K562 (cell line): ENCODE data around the gene TOR1AIP2. TPM values are rescaled to one million over a fixed set of nuclear protein-coding genes. Genes with fewer than 3 reads are reported as not detected.

Source experiments
- BHLHE40 ChIP-seq: IDR thresholded peaks from 2 replicates; pipeline ENCODE4 v1.6.1; 2011; ENCODE audit warnings: low read length, improper control_type of control experiment
- BMI1 ChIP-seq: fragments of 150-350 bp; IDR thresholded peaks from 2 replicates; pipeline ENCODE4 v1.6.1; 2014; ENCODE audit warnings: low read length
- CBFA2T3 ChIP-seq: fragments of 450-650 bp; IDR thresholded peaks from 2 replicates; pipeline ENCODE4 v1.6.1; 2017
- CREB1 ChIP-seq, 2 experiments: sonication (generic) in 1 of 2; formaldehyde crosslinking in 1 of 2; IDR thresholded peaks; 2 replicates each; pipeline versions ENCODE4 v1.6.1 to v1.8.0; 2012 to 2022; ENCODE audit warnings: inconsistent platforms in 1 of 2, mild to moderate bottlenecking in 1 of 2, missing genetic modification reagents in 1 of 2, moderate library complexity in 1 of 2
- CSDE1 ChIP-seq, 2 experiments: fragments of 450-650 bp; IDR thresholded peaks; 2 replicates each; pipeline ENCODE4 v1.6.1; 2016; ENCODE audit warnings: mild to moderate bottlenecking in 1 of 2
- JUND ChIP-seq, 2 experiments: IDR thresholded peaks; 2 replicates in 1 of 2; 3 replicates in 1 of 2; pipeline ENCODE4 v1.6.1; 2011; ENCODE audit warnings: borderline replicate concordance in 2 of 2, low read depth in 2 of 2, low read length in 2 of 2, improper control_type of control experiment in 1 of 2, missing biosample characterization in 1 of 2, missing genetic modification characterization in 1 of 2, missing genetic modification reagents in 1 of 2
- KDM1A ChIP-seq, 2 experiments: fragments of 450-650 bp; IDR thresholded peaks; 2 replicates each; pipeline ENCODE4 v1.6.1; 2016; ENCODE audit warnings: mild to moderate bottlenecking in 2 of 2
- KDM5B ChIP-seq: fragments of 200-600 bp; sonication (generic); IDR thresholded peaks from 2 replicates; pipeline ENCODE4 v1.6.1; 2012; ENCODE audit warnings: low read depth, mild to moderate bottlenecking, moderate library complexity, low read length, control low read depth, inconsistent platforms; ENCODE audit not compliant: insufficient replicate concordance
- NFE2 ChIP-seq: IDR thresholded peaks from 2 replicates; pipeline ENCODE4 v1.6.1; 2014; ENCODE audit warnings: antibody characterized with exemption, low read depth
- SAP30 ChIP-seq: fragments of 200-600 bp; sonication (generic); IDR thresholded peaks from 2 replicates; pipeline ENCODE4 v1.6.1; 2012; ENCODE audit warnings: borderline replicate concordance, low read depth, mild to moderate bottlenecking, moderate library complexity, low read length, control low read depth, inconsistent platforms; ENCODE audit not compliant: insufficient read depth, poor library complexity, severe bottlenecking
- SMC3 ChIP-seq: conservative IDR thresholded peaks from 2 replicates; pipeline ENCODE4 v1.6.1; 2011; ENCODE audit warnings: low read depth, low read length, improper control_type of control experiment; ENCODE audit not compliant: insufficient read depth
- TBP ChIP-seq: optimal IDR thresholded peaks from 2 replicates; pipeline ENCODE3; 2011; ENCODE audit warnings: low read depth, low read length, improper control_type of control experiment
- ZNF146 ChIP-seq: IDR thresholded peaks from one replicate; pipeline ENCODE4 v1.6.1; 2018; ENCODE audit warnings: missing compliant biosample characterization; ENCODE audit not compliant: unreplicated experiment
- ZNF274 ChIP-seq: IDR thresholded peaks from 2 replicates; pipeline ENCODE4 v1.6.1; 2011; ENCODE audit warnings: low read depth, mild to moderate bottlenecking, low read length, moderate library complexity, borderline replicate concordance
- ZNF668 ChIP-seq: fragments of 250-450 bp; sonication (Bioruptor Pico); IDR thresholded peaks from 2 replicates; pipeline ENCODE4 v1.8.0; 2022; ENCODE audit warnings: mild to moderate bottlenecking, inconsistent platforms
- polyA plus RNA-seq, 8 experiments: library from polyadenylated mRNA; depleted of rRNA in 4 of 8; stranded (reverse) in 5 of 8; unstranded in 3 of 8; fragments of >200 nt; fragmentation: Nextera tagmentation in 2 of 8; fragmentation: Illumina TruSeq in 1 of 8; extraction: Ambion mirVana in 2 of 8; extraction: Trizol in 1 of 8; gene quantifications; 2 replicates each; pipeline versions ENCODE4 v1.2.1 to v1.2.3, GENCODE V29; 2011 to 2014; ENCODE audit warnings: inconsistent platforms in 1 of 8, missing spikeins in 1 of 8
- total RNA-seq, 7 experiments: library from RNA; depleted of rRNA in 6 of 7; stranded (reverse); fragments of >200 nt in 6 of 7; fragmentation: Illumina TruSeq in 2 of 7; extraction: Trizol in 2 of 7; gene quantifications; 2 replicates each; pipeline versions ENCODE4 v1.2.1 to v1.2.3, GENCODE V29; 2011 to 2021; ENCODE audit warnings: low replicate concordance in 1 of 7
- TF ChIP-seq, protein P1 (sequence below): conservative IDR thresholded peaks from 2 replicates; pipeline ENCODE4 v1.6.1; 2011; ENCODE audit warnings: low read depth, mild to moderate bottlenecking, low read length; ENCODE audit not compliant: control insufficient read depth
- TF ChIP-seq, protein P2 (sequence below): fragments of 450-650 bp; formaldehyde crosslinking; IDR thresholded peaks from 2 replicates; pipeline ENCODE4 v1.4.0; 2020; ENCODE audit warnings: mild to moderate bottlenecking, moderate library complexity
- TF ChIP-seq, protein P3 (sequence below): fragments of 250-450 bp; sonication (Bioruptor Pico); IDR thresholded peaks from 2 replicates; pipeline ENCODE4 v1.6.1; 2021; ENCODE audit warnings: mild to moderate bottlenecking
- TF ChIP-seq, protein P4 (sequence below): IDR thresholded peaks from 3 replicates; pipeline ENCODE4 v1.6.1; 2011; ENCODE audit warnings: borderline replicate concordance, mild to moderate bottlenecking, moderate library complexity; ENCODE audit not compliant: insufficient read length; ENCODE audit errors: extremely low read depth
- TF ChIP-seq, protein P5 (sequence below): sonication (generic); formaldehyde crosslinking; IDR thresholded peaks from 2 replicates; pipeline ENCODE4 v1.8.0; 2022; ENCODE audit warnings: missing genetic modification reagents, mild to moderate bottlenecking, moderate library complexity, borderline replicate concordance

The TOR1AIP2 gene
- total and polyA plus RNA-seq, 9 of the 15 experiments (the other 6 are each of a cell fraction or from before 2014, with no cell fraction given), result 16.7 to 122 (median 41.4) TPM

DNA sequence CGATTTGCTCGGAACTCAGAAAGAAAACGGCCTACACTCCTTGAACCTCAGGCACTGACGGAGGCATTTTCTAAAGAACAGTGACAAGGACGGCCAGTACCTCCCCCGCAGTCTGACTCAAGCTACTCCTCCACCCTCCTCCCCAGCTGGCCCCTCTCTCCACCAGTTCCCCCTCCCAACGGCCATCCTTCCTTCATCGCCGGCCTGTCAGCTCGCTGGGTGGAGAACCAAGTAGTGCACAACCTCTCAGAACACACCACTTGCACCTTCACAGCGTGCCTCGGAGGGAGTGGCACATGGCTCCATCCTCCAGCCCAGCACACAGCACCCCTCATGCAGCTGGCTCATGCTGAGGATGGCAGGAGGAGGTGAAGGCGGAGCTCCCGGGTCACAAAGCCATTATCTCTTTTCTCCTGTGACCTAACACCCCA is 58.8 kb downstream of the TOR1AIP2 start (continued):
- TF ChIP-seq, protein P1, sequence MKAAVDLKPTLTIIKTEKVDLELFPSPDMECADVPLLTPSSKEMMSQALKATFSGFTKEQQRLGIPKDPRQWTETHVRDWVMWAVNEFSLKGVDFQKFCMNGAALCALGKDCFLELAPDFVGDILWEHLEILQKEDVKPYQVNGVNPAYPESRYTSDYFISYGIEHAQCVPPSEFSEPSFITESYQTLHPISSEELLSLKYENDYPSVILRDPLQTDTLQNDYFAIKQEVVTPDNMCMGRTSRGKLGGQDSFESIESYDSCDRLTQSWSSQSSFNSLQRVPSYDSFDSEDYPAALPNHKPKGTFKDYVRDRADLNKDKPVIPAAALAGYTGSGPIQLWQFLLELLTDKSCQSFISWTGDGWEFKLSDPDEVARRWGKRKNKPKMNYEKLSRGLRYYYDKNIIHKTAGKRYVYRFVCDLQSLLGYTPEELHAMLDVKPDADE, result no peak
- TF ChIP-seq, protein P2, sequence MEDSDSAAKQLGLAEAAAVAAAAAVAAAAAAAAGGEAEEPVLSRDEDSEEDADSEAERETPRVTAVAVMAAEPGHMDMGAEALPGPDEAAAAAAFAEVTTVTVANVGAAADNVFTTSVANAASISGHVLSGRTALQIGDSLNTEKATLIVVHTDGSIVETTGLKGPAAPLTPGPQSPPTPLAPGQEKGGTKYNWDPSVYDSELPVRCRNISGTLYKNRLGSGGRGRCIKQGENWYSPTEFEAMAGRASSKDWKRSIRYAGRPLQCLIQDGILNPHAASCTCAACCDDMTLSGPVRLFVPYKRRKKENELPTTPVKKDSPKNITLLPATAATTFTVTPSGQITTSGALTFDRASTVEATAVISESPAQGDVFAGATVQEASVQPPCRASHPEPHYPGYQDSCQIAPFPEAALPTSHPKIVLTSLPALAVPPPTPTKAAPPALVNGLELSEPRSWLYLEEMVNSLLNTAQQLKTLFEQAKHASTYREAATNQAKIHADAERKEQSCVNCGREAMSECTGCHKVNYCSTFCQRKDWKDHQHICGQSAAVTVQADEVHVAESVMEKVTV, result no peak
- TF ChIP-seq CREB1 (IDR thresholded peaks at IDR 0.05) (0 out of 2 replicates have a peak, but pooled peaks have one; percentile 10), CREB1 (CRISPR knock-in tag; IDR thresholded peaks at IDR 0.05) (no peak), KDM1A (IDR thresholded peaks at IDR 0.05) (peak in 1 of 2 experiments; percentile 67; a peak in 2 of 4 replicates), SAP30 (peak; percentile 31), ZNF146 (CRISPR knock-in tag) (no peak), KDM5B (no peak), CSDE1 (IDR thresholded peaks at IDR 0.05) (no peak), CBFA2T3 (peak; percentile 70), BMI1 (no peak), ZNF668 (CRISPR knock-in tag) (no peak), BHLHE40 (peak; percentile 61; the same call in 1 of the 2 replicates), NFE2 (0 out of 2 replicates have a peak, but pooled peaks have one; percentile 37), TBP (no peak), SMC3 (no peak), JUND (IDR thresholded peaks at IDR 0.05; ENCODE audit: borderline replicate concordance, low read depth, low read length) (peak; percentile 94), JUND (tag; IDR thresholded peaks at IDR 0.05; ENCODE audit: borderline replicate concordance, low read depth, low read length) (peak; percentile 94; the same call in 2 of the 3 replicates), ZNF274 (no peak)
- TF ChIP-seq, protein P3, sequence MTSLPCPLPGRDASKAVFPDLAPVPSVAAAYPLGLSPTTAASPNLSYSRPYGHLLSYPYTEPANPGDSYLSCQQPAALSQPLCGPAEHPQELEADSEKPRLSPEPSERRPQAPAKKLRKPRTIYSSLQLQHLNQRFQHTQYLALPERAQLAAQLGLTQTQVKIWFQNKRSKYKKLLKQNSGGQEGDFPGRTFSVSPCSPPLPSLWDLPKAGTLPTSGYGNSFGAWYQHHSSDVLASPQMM (CRISPR knock-in tag), result no peak
- TF ChIP-seq, protein P4, sequence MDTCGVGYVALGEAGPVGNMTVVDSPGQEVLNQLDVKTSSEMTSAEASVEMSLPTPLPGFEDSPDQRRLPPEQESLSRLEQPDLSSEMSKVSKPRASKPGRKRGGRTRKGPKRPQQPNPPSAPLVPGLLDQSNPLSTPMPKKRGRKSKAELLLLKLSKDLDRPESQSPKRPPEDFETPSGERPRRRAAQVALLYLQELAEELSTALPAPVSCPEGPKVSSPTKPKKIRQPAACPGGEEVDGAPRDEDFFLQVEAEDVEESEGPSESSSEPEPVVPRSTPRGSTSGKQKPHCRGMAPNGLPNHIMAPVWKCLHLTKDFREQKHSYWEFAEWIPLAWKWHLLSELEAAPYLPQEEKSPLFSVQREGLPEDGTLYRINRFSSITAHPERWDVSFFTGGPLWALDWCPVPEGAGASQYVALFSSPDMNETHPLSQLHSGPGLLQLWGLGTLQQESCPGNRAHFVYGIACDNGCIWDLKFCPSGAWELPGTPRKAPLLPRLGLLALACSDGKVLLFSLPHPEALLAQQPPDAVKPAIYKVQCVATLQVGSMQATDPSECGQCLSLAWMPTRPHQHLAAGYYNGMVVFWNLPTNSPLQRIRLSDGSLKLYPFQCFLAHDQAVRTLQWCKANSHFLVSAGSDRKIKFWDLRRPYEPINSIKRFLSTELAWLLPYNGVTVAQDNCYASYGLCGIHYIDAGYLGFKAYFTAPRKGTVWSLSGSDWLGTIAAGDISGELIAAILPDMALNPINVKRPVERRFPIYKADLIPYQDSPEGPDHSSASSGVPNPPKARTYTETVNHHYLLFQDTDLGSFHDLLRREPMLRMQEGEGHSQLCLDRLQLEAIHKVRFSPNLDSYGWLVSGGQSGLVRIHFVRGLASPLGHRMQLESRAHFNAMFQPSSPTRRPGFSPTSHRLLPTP, result no peak
- TF ChIP-seq, protein P5, sequence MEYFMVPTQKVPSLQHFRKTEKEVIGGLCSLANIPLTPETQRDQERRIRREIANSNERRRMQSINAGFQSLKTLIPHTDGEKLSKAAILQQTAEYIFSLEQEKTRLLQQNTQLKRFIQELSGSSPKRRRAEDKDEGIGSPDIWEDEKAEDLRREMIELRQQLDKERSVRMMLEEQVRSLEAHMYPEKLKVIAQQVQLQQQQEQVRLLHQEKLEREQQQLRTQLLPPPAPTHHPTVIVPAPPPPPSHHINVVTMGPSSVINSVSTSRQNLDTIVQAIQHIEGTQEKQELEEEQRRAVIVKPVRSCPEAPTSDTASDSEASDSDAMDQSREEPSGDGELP, result peak; percentile 99
